ENCODE results near the gene C1RL.

- TF ChIP-seq CTCF (IDR thresholded peaks at IDR 0.05) (no peak), POLR2AphosphoS5 (IDR thresholded peaks at IDR 0.05) (no peak), POLR2A (IDR thresholded peaks at IDR 0.05) (no peak)
Measured at GRCh38 chr12:7143564-7143963, 34.5 kb upstream of the C1RL start.
